Measurements from ENCODE around the gene DNTT. TPM values are rescaled to one million over a fixed set of nuclear protein-coding genes. Genes with fewer than 3 reads are reported as not detected.

The DNTT gene
- total and polyA plus RNA-seq, 7 donors, result 0.01 TPM; not detected in 6

DNA sequence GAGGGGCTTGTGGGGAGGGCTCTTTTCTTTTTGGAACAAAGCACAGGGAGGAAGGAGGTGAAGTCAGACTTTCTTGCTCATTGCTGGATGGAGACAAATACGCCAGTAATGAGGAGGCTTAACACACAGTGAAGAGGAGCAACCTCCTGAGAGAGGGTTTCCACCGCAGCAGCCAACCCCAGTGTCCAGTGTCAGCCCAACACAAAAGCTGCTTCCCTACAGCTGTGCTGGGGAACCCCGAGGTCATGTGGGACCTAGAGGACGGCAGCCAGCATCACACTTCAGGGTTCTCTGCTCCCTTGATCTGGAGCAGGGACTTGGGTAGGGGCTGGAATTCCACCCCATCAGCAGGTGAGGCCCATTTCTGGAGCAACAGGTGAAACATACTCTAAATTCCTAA is 40.6 kb upstream of the DNTT start:
- intact Hi-C loops (cut with DNase I), result no loop called here
- Histone ChIP-seq H3K27ac (no peak overlapping the region), H3K9me3 (no peaks in the 10 kb centered on the region), H3K4me1 (no peaks in the 10 kb centered on the region), H3K27me3 (ENCODE audit: insufficient read depth in 3 of 3, low read length in 2 of 3) (no peaks in the 10 kb centered on the region), H3K36me3 (ENCODE audit: insufficient read depth in 1 of 2, low read depth in 1 of 2) (no peaks in the 10 kb centered on the region), H3K4me3 (no peak overlapping the region)
- WGBS, 3 donors, result 62 to 73% (median 69%) methylated on average over 4 of the region's 4 CpGs
- TF ChIP-seq, protein P1, sequence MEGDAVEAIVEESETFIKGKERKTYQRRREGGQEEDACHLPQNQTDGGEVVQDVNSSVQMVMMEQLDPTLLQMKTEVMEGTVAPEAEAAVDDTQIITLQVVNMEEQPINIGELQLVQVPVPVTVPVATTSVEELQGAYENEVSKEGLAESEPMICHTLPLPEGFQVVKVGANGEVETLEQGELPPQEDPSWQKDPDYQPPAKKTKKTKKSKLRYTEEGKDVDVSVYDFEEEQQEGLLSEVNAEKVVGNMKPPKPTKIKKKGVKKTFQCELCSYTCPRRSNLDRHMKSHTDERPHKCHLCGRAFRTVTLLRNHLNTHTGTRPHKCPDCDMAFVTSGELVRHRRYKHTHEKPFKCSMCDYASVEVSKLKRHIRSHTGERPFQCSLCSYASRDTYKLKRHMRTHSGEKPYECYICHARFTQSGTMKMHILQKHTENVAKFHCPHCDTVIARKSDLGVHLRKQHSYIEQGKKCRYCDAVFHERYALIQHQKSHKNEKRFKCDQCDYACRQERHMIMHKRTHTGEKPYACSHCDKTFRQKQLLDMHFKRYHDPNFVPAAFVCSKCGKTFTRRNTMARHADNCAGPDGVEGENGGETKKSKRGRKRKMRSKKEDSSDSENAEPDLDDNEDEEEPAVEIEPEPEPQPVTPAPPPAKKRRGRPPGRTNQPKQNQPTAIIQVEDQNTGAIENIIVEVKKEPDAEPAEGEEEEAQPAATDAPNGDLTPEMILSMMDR (IDR thresholded peaks at IDR 0.05), result no peak
- no peak for ATAC-seq
- DNase-seq, result no peak

DNA sequence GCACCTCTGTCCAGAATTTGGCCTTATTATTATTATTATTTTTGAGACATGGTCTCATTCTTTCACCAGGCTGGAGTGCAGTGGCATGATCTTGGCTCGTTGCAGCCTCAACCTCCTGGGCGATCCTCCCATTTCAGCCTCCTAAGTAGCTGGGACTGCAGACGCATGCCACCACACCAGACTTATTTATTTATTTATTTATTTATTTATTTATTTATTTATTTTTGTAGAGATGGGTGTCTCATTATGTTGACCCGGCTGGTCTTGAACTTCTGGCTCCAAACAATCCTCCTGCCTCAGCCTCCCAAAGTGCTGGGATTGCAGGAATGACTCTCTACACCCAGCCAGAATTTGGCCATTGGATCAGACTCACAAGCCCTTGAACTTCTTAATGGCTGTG is 39.3 kb upstream of the DNTT start:
- no peaks in the 10 kb centered on the region for H3K9me3 ChIP-seq
- H3K4me3 ChIP-seq, result no peak overlapping the region
- H3K27ac ChIP-seq, result no peak overlapping the region
- no peaks in the 10 kb centered on the region for H3K27me3 ChIP-seq (ENCODE audit: insufficient read depth in 3 of 3, low read length in 2 of 3)
- no peaks in the 10 kb centered on the region for H3K36me3 ChIP-seq (ENCODE audit: insufficient read depth in 1 of 2, low read depth in 1 of 2)
- intact Hi-C loops (cut with DNase I), result no loop called here
- H3K4me1 ChIP-seq, result no peaks in the 10 kb centered on the region
- no peak for DNase-seq
- 84 to 98% (median 96%) methylated on average over 4 of the region's 4 CpGs for WGBS, 3 donors
- TF ChIP-seq, protein P1 (IDR thresholded peaks at IDR 0.05), result no peak
- ATAC-seq, result no peak

DNA sequence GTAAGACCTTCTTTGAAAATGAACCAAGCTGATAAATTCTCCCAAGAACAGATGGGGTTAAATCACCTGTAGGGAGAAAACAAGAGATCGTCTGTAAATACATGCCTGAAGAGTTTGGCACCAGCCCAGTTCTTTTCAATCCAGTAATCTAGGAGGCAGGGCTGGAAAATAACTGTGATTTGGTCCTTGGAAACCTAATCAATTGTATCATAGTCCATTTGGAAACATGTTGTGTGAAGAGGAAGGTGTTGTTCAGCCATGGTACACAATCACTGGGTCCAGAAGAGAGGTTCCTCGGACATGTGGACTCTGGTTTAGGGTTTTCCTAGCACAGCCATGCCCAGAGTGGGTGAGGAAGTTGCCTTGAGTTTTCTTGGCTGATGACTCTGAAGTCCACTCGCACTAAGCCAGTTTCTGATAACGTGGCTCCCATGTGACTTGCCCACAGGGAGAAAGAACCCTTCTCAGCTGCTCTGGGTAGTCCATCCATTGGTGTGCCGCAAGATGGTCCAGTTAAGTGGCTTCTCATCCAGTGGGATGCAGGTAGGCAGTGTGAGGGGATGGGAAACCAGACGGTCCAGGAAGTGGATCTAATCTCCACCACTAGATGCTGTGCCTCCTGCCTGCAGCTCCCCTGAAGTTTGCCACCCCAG is 38.0 kb upstream of the DNTT start:
- WGBS, 3 donors, result 71 to 73% (median 71%) methylated on average over 6 of the region's 6 CpGs

DNA sequence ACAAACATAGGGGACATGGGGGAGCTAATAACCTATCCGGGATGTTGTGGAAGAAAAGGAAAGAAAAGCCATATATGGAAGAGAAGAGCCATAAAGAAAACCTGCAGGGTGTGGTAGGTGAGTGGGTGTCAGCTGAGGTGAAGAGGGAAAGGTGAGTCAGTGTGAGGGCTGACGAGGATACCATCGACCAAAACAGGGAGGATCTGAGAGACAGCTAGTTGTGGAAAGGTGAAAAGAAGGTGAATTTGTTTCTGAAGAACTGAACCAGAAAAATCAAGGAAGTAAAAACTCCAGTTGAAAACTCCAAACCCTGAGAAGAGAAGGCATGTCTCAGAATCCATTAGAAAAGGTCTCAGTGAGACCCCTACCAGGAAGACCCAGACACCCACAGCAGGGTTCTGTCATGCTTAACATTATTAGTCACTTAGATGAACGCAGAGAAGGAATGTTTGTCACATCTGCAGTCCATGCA is 37.0 kb upstream of the DNTT start:
- no peak overlapping the region for H3K27ac ChIP-seq
- H3K4me3 ChIP-seq, result no peak overlapping the region
- WGBS, 3 donors, result 71 to 85% (median 83%) methylated on average over 4 of the region's 4 CpGs
- H3K4me1 ChIP-seq, result peaks cover 7% of the 10 kb centered on the region
- no peaks in the 10 kb centered on the region for H3K27me3 ChIP-seq (ENCODE audit: insufficient read depth in 3 of 3, low read length in 2 of 3)
- H3K9me3 ChIP-seq, result no peaks in the 10 kb centered on the region
- DNase-seq, result no peak
- intact Hi-C loops (cut with DNase I), result no loop called here
- ATAC-seq, result no peak
- H3K36me3 ChIP-seq (ENCODE audit: insufficient read depth in 1 of 2, low read depth in 1 of 2), result no peaks in the 10 kb centered on the region
- TF ChIP-seq, protein P1 (IDR thresholded peaks at IDR 0.05), result no peak

More for the DNA sequence above, 38.0 kb upstream of the DNTT start:
- ATAC-seq (no peak), DNase-seq (no peak)
- Histone ChIP-seq H3K4me3 (no peak overlapping the region), H3K36me3 (ENCODE audit: insufficient read depth in 1 of 2, low read depth in 1 of 2) (no peaks in the 10 kb centered on the region), H3K4me1 (peaks cover 7% of the 10 kb centered on the region), H3K9me3 (no peaks in the 10 kb centered on the region), H3K27ac (no peak overlapping the region), H3K27me3 (ENCODE audit: insufficient read depth in 3 of 3, low read length in 2 of 3) (no peaks in the 10 kb centered on the region)
- TF ChIP-seq, protein P1 (IDR thresholded peaks at IDR 0.05), result no peak
- intact Hi-C loops (cut with DNase I), result no loop called here

Data from psoas muscle (tissue), 8 donors.